Stomach (tissue), 9 donors: ENCODE results near the gene ARHGAP10. TPM values are rescaled to one million over a fixed set of nuclear protein-coding genes. Genes with fewer than 3 reads are reported as not detected.
A peak's percentile ranks its signal among the peaks of the same experiment; 100 is the strongest.

Experiments
- DNase-seq, 2 donors: peaks; one replicate each; pipeline versions ENCODE4 v3.0.0 to v3.0.0-alpha.2; 2013 to 2019
- H3K27ac ChIP-seq, 5 donors: fragments of 200-600 bp in 4 of 5; sonication (generic) in 4 of 5; one replicate each; pipeline ENCODE4 v1.5.1; 2013 to 2019; ENCODE audit warnings: mild to moderate bottlenecking in 1 of 5, moderate library complexity in 1 of 5
- H3K27me3 ChIP-seq, 3 donors: fragments of 200-600 bp; sonication (generic); one replicate each; pipeline ENCODE4 v1.5.1; 2017 to 2019; ENCODE audit warnings: mixed run types in 1 of 3
- H3K36me3 ChIP-seq, 4 donors: fragments of 200-600 bp; sonication (generic); 1 replicate in 3 of 4; 2 replicates in 1 of 4; pipeline ENCODE4 v1.5.1; 2016 to 2019
- H3K4me1 ChIP-seq, 4 donors: fragments of 200-600 bp; sonication (generic); one replicate each; pipeline ENCODE4 v1.5.1; 2016 to 2019
- H3K4me3 ChIP-seq, 4 donors: fragments of 200-600 bp; sonication (generic) in 3 of 4; one replicate each; pipeline ENCODE4 v1.5.1; 2016 to 2019; ENCODE audit warnings: mild to moderate bottlenecking in 1 of 4
- H3K9me3 ChIP-seq, 4 donors: fragments of 200-600 bp; sonication (generic); one replicate each; pipeline ENCODE4 v1.5.1; 2016 to 2019
- EP300 ChIP-seq: sonication (generic); formaldehyde crosslinking; IDR thresholded peaks from one replicate; pipeline ENCODE4 v1.6.1; 2017; ENCODE audit warnings: antibody characterized with exemption
- POLR2A ChIP-seq, 4 donors: fragments of 450-650 bp; IDR thresholded peaks; one replicate each; pipeline ENCODE4 v1.6.1; 2016; ENCODE audit warnings: antibody characterized with exemption in 4 of 4, control low read depth in 2 of 4, mild to moderate bottlenecking in 1 of 4, moderate library complexity in 1 of 4
- POLR2AphosphoS5 ChIP-seq, 3 donors: sonication (generic); formaldehyde crosslinking; IDR thresholded peaks; one replicate each; pipeline ENCODE4 v1.6.1; 2016; ENCODE audit warnings: antibody characterized with exemption in 3 of 3
- WGBS, 5 donors: extraction: QIAGEN DNeasy Blood & Tissue Kit in 3 of 5; methylation state at CpG; one replicate each; pipeline versions ENCODE4 v1.1.5 to v1.1.7; 2013 to 2018; 5-methylcytosine and 5-hydroxymethylcytosine counted together
- intact Hi-C: fragments of 100-400 bp; cut with DNase I; formaldehyde crosslinking; loops from one replicate; pipeline ENCODE4 v1.15.1; 2023; ENCODE audit warnings: low total_unique reads
- polyA plus RNA-seq, 3 donors: library from polyadenylated mRNA; stranded (reverse); fragments of 200-250 nt; gene quantifications; one replicate each; pipeline ENCODE4 v1.2.3, GENCODE V29; 2013
- total RNA-seq, 5 donors: library from RNA; depleted of rRNA; stranded (reverse); fragments of >200 nt; gene quantifications; one replicate each; pipeline versions ENCODE4 v1.1.0 to v1.2.3, GENCODE V29; 2014 to 2016
- TF ChIP-seq, protein P1 (sequence below), 7 experiments: fragments of 450-650 bp in 4 of 7; fragments of 200-600 bp in 3 of 7; sonication (generic) in 3 of 7; IDR thresholded peaks; one replicate each; pipeline ENCODE4 v1.5.1; 2016 to 2019; ENCODE audit warnings: antibody characterized with exemption in 7 of 7, control low read depth in 2 of 7, mild to moderate bottlenecking in 1 of 7
- donor health status: healthy with polysubstance abuse.
- donor health status: Bipolar disorder and iron deficiency.
- donor health status: healthy.

Gene ARHGAP10
- total and polyA plus RNA-seq, 8 donors, result 18.1 to 117 (median 43.9) TPM

- H3K27ac ChIP-seq, result no peak overlapping the region
- no peak overlapping the region for H3K4me3 ChIP-seq
- H3K36me3 ChIP-seq, result peaks cover 0 to 15% (median 2%) of the 10 kb centered on the region in 4 donors
- peaks cover 0 to 5% (median 0%) of the 10 kb centered on the region in 4 donors for H3K9me3 ChIP-seq
- intact Hi-C loops, result no loop called here
- H3K27me3 ChIP-seq, result no peaks in the 10 kb centered on the region
- no peak for DNase-seq
- no peak for TF ChIP-seq EP300
- peaks cover 0 to 31% (median 15%) of the 10 kb centered on the region in 4 donors for H3K4me1 ChIP-seq
- 75 to 89% (median 86%) methylated on average over 3 of the region's 3 CpGs for WGBS, 5 donors
These were observed 248.7 kb downstream of the ARHGAP10 start for GRCh38 chr4:147980586-147980985.

- intact Hi-C loops, result no loop called here
- Histone ChIP-seq H3K27me3 (no peaks in the 10 kb centered on the region), H3K4me1 (peaks cover 0 to 31% (median 14%) of the 10 kb centered on the region in 4 donors), H3K27ac (no peak overlapping the region), H3K9me3 (peaks cover 0 to 5% (median 0%) of the 10 kb centered on the region in 4 donors), H3K36me3 (peaks cover 0 to 11% (median 2%) of the 10 kb centered on the region in 4 donors), H3K4me3 (no peak overlapping the region)
- WGBS, 5 donors, result 82 to 98% (median 90%) methylated on average over 1 of the region's 1 CpG
- TF ChIP-seq, protein P1, sequence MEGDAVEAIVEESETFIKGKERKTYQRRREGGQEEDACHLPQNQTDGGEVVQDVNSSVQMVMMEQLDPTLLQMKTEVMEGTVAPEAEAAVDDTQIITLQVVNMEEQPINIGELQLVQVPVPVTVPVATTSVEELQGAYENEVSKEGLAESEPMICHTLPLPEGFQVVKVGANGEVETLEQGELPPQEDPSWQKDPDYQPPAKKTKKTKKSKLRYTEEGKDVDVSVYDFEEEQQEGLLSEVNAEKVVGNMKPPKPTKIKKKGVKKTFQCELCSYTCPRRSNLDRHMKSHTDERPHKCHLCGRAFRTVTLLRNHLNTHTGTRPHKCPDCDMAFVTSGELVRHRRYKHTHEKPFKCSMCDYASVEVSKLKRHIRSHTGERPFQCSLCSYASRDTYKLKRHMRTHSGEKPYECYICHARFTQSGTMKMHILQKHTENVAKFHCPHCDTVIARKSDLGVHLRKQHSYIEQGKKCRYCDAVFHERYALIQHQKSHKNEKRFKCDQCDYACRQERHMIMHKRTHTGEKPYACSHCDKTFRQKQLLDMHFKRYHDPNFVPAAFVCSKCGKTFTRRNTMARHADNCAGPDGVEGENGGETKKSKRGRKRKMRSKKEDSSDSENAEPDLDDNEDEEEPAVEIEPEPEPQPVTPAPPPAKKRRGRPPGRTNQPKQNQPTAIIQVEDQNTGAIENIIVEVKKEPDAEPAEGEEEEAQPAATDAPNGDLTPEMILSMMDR (IDR thresholded peaks at IDR 0.05), result no peak
- no peak for TF ChIP-seq POLR2A (IDR thresholded peaks at IDR 0.05)
- TF ChIP-seq POLR2AphosphoS5 (IDR thresholded peaks at IDR 0.05), result no peak
- no peak for TF ChIP-seq EP300
- no peak for DNase-seq
These were observed 249.4 kb downstream of the ARHGAP10 start for GRCh38 chr4:147981305-147981704.

- Histone ChIP-seq H3K9me3 (no peaks in the 10 kb centered on the region), H3K27me3 (no peaks in the 10 kb centered on the region), H3K4me3 (no peak overlapping the region), H3K4me1 (peaks cover 0 to 32% (median 16%) of the 10 kb centered on the region in 4 donors), H3K27ac (no peak overlapping the region), H3K36me3 (peaks cover 0 to 7% (median 2%) of the 10 kb centered on the region in 4 donors)
- no peak for TF ChIP-seq EP300
- TF ChIP-seq, protein P1 (IDR thresholded peaks at IDR 0.05), result peak in 3 of 7 experiments; percentile 18 to 37 (median 21)
- no peak for DNase-seq
- 77 to 87% (median 85%) methylated on average over 7 to 15 of the region's 15 CpGs for WGBS, 5 donors
- intact Hi-C loops, result no loop called here
These were observed 252.3 kb downstream of the ARHGAP10 start for GRCh38 chr4:147984065-147984777.

DNA sequence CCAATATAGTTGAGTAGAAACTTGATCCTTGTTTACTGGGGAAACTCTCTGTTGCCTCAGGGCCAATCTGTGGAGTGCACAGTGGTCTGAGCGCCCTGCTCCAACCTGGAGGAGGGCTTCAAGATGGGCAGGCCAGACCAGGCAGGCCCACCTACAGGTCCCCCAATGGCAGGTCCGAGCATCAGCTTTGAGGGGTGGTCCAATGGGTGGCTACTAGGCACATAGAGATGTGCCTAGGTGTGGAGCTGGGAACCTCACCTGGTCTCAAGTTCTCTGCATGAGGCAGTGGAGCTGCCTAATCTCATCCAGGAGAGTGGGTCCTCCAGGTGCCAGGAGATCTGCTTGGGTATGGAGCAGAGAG lies 252.9 kb downstream of the ARHGAP10 start:
- H3K27ac ChIP-seq, result no peak overlapping the region
- intact Hi-C loops, result no loop called here
- peaks cover 0 to 7% (median 2%) of the 10 kb centered on the region in 4 donors for H3K36me3 ChIP-seq
- H3K4me3 ChIP-seq, result no peak overlapping the region
- H3K27me3 ChIP-seq, result no peaks in the 10 kb centered on the region
- 96 to 100% (median 99%) methylated on average over 1 to 2 of the region's 2 CpGs; no CpG with 5 or more reads in 1 of the 5 donors for WGBS, 5 donors
- DNase-seq, result no peak
- TF ChIP-seq, protein P1 (IDR thresholded peaks at IDR 0.05), result no peak
- TF ChIP-seq EP300 (no peak), POLR2AphosphoS5 (IDR thresholded peaks at IDR 0.05) (no peak), POLR2A (IDR thresholded peaks at IDR 0.05) (no peak)
- no peaks in the 10 kb centered on the region for H3K9me3 ChIP-seq
- H3K4me1 ChIP-seq, result peaks cover 0 to 32% (median 16%) of the 10 kb centered on the region in 4 donors

DNA sequence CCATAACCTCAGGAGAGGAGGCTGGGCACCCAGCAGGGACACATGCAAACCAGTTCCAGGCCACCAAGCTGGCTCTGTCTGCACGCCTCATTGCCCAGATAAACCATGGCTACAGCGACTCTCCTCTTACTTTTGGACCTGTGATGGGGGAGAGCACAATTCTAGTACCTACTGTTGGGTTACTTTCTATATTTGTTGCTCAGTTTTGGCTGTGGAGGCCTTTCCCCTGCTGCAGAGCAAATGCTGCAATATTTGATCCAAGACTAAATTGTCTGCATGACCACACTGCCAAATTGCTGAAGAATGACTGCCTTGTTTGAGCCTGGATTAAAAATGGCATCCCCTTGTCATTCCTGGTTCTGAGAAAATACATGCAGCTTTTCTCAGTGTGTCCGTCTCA lies 253.5 kb downstream of the ARHGAP10 start:
- TF ChIP-seq EP300 (no peak), POLR2AphosphoS5 (IDR thresholded peaks at IDR 0.05) (no peak), POLR2A (IDR thresholded peaks at IDR 0.05) (no peak)
- TF ChIP-seq, protein P1 (IDR thresholded peaks at IDR 0.05), result no peak
- H3K9me3 ChIP-seq, result no peaks in the 10 kb centered on the region
- no peak overlapping the region for H3K4me3 ChIP-seq
- 71 to 97% (median 89%) methylated on average over 3 of the region's 3 CpGs for WGBS, 5 donors
- H3K27ac ChIP-seq, result no peak overlapping the region
- DNase-seq, result no peak
- intact Hi-C loops, result no loop called here
- H3K4me1 ChIP-seq, result peaks cover 0 to 33% (median 16%) of the 10 kb centered on the region in 4 donors
- H3K27me3 ChIP-seq, result no peaks in the 10 kb centered on the region
- H3K36me3 ChIP-seq, result peaks cover 0 to 7% (median 2%) of the 10 kb centered on the region in 4 donors
